HG02763 (cell line): Measurements from ENCODE around the gene CHST11.

Source experiments
- ATAC-seq: cut with Tn5 transposase; IDR thresholded peaks from one replicate; pipeline ENCODE4 v1.9.1; 2021; ENCODE audit warnings: mild to moderate bottlenecking, moderate library complexity; ENCODE audit not compliant: unreplicated experiment

Gene CHST11

GRCh38 chr12:104577581-104577981 lies 120.8 kb downstream of the CHST11 start:
- ATAC-seq = no peak

- ATAC-seq = no peak
These were observed 121.7 kb downstream of the CHST11 start for GRCh38 chr12:104578453-104578852.

DNA sequence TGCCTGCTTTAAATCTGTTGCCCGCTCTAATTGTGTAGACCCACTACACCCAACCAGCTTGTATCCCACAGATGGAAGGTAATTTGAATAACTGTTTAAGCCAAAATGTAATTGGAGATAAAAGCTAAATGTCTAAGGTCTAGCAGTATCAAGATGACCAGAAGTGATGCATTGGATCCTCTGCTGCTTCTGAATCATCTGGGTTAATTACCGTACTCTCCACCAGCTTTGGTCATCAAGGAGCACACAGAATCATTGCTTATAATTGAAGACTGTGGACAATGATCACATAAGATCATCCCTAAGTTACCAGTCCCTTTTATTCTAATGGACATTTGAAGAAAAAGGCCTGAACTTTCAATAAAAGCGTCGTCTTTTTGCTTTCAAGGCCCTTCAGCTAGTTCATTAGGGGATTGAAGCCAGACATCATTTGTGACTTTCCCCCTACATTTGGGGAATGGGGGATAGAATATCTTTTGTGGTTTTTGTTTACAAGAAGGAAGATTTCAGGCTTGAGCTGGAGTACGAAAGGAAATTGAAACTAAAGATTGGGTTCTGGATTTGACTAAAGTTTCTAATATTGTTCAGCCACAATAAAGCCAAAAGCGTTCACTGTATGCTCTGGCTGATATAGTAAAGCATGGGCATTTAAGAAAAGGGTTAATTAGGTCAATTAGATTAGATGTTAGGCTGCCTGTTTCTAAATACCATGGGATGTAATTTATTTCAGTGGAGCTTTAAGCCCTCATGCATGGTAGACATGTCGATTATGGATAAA lies 123.2 kb downstream of the CHST11 start:
- ATAC-seq = no peak

DNA sequence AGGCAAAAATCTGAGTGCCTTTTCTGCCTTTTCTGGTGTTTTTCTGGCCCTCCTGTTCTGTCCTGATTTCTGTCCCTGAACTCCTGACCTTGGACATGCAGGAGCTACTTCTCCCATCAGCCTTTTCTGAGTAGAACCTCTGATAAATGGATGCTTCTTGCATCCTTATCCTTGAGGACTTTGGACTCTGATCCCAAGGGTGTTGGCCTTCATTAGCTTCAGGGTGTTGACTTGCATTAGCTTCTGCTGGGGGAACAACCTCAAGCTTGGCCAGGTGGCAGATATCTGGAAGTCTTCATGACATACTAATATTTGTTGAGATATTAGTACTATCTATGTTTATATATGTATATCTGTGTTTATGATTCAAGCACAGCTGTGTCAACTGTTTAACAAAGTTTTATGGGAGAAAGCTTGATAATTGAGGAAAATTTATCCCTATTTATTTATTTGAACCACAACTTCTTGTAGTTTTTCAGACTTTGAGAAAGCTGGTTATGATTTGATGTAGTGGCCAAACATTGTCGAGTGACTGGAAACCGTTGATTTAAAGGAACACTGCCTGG lies 124.3 kb downstream of the CHST11 start:
- no peak for ATAC-seq

DNA sequence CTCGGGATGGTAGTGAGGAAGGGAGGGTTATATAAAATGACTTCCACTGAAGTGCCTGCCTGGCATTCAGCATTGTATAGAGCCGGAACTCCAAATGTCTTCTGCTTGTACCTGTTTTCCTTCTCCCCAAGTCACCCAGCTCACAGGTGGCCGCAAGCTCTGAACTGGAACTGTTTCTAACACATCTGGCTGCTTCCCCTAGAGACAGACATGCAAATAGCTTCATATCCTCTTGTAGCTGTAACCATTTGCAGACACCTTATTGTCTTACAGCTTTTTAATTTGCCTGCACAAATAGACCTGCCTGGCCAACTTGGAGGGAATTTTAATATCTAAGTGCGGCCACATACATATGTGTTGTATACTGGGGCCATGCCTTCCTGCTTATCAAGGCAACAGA lies 126.0 kb downstream of the CHST11 start:
- peak; percentile 73 for ATAC-seq

- peak; percentile 43 for ATAC-seq
These were observed 126.6 kb downstream of the CHST11 start for GRCh38 chr12:104583301-104583700.

DNA sequence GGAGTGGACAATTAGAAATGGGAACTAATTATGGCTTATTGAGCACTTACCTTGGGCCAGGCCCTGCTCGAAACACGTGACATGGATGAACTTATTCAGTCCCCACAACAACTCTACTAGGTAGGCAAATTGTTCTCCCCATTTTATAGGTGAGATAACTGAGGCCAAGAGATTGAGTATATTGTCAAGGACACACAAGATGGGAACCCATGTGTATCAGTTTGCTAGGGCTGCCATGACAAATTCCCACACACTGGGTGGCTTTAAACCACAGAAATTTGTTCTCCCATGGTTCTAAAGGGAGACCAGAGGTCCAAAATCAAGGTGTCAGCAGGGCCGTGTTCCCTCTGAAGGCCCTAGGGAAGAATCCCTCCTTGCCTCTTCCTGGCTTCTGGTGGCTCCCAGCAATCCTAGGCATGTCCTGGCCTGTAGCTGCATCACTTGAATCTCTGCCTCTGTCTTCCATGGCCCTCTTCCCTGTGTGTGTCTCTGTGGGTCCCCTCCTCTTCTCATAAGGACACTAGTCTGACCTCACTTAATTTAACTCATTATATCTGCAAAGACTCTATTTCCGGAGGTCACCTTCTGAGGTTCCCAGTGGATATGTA lies 128.8 kb downstream of the CHST11 start:
- ATAC-seq = no peak

GRCh38 chr12:104586351-104586919 lies 129.7 kb downstream of the CHST11 start:
- ATAC-seq = no peak

GRCh38 chr12:104588047-104588920 lies 131.5 kb downstream of the CHST11 start:
- no peak for ATAC-seq

DNA sequence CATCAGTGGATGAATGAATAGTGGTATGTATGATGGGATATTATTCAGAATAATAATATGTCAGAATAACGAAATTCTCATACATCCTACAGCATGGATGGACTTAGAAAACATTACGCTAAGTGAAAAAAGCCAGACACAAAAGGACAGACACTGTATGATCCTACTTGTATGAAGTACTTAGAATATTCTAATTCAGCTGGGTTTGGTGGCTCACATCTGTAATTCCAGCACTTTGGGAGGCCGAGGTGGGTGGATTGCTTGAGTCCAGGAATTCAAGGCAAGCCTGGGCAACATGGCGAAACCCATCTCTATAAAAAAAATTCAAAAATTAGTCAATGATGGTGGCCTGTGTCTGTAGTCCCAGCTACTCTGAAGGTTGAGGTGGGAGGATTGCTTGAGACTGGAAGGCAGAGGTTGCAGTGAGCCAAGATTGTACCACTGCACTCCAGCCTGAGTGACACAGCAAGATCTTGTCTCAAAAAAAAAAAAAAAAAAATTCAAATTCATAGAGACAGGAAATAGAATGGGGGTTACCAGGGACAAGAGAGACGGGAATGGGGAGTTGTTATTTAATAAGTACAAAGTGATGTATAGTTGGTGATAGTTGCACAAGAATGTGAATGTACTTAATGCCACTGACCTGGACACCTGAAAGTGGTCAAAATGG lies 132.3 kb downstream of the CHST11 start:
- no peak for ATAC-seq

DNA sequence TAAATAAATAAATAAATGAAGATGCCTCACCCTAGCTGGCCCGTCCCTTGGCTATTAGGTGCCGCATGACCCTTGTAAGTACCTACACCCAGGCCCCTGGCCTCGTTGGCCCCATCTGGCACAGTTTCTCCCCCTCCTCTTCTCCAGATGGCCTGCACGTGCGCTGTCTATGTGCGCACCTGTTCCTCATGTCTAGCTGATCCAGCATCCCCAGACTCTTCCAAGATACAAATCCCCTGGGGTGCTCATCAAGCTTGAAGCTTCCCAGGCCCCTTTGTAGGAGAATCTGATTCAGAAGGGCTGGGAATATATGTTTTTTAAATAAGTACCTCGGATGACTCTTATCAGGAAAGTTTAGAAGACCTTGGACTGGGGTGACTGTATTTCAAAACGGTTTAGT lies 133.3 kb downstream of the CHST11 start:
- ATAC-seq = no peak

DNA sequence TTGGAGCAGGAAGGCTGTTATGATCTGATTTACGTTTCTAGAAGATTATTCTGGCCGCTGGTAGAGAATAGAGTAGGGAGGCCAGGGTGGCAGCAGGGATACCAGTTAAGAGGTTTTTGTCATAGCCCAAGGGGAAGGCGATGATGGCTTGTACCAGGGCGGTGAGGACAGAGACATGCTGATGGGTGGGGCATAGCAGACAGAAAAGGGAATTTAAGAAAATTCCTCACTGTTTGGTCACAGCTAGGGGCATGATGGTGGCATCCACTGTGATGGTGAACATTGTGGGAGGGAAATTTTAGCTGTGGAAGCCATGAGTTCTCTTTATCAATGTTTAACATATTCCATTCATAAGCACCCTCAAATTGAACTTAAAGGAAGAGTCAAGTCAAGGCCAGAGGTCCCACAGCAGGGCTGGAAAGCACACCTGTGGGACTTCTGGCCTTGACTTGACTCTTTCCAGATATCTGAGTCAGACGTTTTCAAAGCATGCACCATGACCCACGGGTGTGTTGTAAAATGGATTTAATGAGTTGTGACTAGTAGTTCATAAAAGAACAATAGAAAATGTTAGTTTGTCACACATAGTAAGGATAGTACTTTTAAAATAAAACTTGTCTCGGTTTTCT lies 134.6 kb downstream of the CHST11 start:
- no peak for ATAC-seq

GRCh38 chr12:104593482-104593881 lies 136.7 kb downstream of the CHST11 start:
- ATAC-seq = no peak

DNA sequence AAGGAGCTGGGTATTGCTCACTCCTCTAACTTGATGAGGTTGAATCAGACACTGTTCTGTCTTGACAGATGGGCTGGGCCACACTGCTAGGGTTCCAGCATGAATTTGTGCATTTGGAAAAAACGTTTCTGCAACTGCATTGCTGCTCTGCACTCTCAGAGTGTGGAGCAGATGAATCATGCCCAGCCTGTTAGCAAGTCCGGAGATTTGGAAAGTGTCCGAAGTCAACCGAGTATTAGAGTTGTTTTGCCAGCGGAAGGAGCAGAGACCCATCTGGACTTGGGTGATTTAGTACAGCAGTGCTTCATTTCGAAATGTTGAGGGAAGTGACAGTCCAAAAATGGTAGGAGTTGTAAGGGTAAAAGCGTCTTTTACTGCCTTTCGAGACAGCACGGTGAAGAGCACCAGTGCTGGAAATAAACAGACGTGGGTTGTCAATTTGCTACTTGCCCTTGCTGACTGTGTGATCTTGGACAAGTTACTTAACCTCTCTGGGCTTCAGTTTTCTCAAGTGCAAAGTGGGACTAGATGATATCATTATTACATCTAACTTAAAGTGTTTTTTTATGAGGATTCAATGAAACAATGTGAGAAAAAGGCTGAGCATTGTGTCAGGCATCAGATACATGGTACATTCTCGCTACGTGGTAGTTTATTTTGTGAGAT lies 139.5 kb downstream of the CHST11 start:
- no peak for ATAC-seq

GRCh38 chr12:104596898-104597843 lies 140.4 kb downstream of the CHST11 start:
- no peak for ATAC-seq

DNA sequence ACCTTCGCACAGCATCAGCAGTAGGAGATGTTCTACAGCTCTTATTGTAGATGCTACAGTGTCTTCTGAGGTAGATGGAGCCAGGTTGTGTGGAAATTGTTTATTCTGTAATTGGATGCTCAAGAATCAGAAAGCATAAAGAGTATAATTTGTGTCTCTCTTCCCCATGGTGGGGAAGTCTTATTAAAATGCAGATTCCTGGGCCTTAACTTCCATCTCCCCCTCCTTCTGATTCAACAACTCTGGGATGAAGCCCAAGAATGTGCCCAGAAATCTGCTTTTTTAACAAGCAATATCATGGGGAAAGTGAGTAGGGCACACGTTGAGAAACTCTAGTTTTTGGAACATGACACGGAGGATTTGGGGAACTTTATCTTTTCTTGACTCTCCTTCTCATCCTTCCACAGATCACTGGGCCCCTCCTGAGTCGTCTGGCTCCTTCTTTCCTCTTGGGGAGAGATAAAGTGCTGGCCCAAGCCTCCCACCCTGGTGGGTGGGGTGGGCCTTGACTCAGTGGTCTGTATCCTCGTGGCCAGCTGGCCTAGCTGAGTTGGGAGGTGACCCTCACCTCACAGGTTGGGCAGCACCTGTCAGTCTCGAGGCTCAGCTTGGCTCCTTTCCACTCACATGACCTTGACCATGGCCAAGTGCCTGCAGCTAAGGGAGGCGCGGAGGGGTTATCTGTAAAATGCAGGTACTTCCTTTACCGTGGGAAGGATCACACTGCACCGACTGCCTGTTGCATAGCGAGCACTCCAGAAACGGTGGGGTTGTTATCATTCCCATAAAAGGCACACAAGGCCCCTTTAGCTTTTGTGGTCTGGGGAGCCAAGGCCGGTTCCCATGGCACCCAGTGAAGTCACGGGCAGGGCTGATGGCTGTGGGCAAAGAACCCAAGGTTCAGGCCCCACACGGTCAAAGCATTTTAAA lies 141.9 kb downstream of the CHST11 start:
- ATAC-seq = no peak
